Chondrocyte (in vitro differentiated cells): ENCODE data around the gene SOX4. TPM values are rescaled to one million over a fixed set of nuclear protein-coding genes. Genes with fewer than 3 reads are reported as not detected.
"Not testable (repeated sequence)": the region's sequence is repeated elsewhere in the genome, so short reads cannot be mapped to it uniquely, and the experiment has no call there.

Experiments used
- DNase-seq: peaks from one replicate; pipeline ENCODE4 v3.0.0; 2021; ENCODE audit warnings: mixed read lengths, low spot score
- H3K27ac Mint-ChIP-seq: one replicate; pipeline ENCODE4 v1.8.0; 2021; ENCODE audit warnings: mild to moderate bottlenecking, moderate library complexity, mixed read lengths; ENCODE audit not compliant: unreplicated experiment
- H3K27me3 Mint-ChIP-seq: 2 replicates; pipeline ENCODE4 v1.8.0; 2021; ENCODE audit warnings: low read depth, mixed read lengths
- H3K36me3 Mint-ChIP-seq: 2 replicates; pipeline ENCODE4 v1.8.0; 2021; ENCODE audit warnings: low read depth, mixed read lengths
- H3K4me1 Mint-ChIP-seq: 2 replicates; pipeline ENCODE4 v1.8.0; 2021; ENCODE audit warnings: low read depth, mild to moderate bottlenecking, mixed read lengths
- H3K4me3 Mint-ChIP-seq: one replicate; pipeline ENCODE4 v1.8.0; 2021; ENCODE audit warnings: mild to moderate bottlenecking, moderate library complexity, mixed read lengths; ENCODE audit not compliant: unreplicated experiment
- H3K9me3 Mint-ChIP-seq: 2 replicates; pipeline ENCODE4 v1.8.0; 2021; ENCODE audit warnings: low read depth, mixed read lengths
- CTCF ChIP-seq: fragments of 200-600 bp; sonication (generic); IDR thresholded peaks from 2 replicates; pipeline ENCODE4 v1.5.0; 2021; ENCODE audit warnings: antibody characterized with exemption, mild to moderate bottlenecking, moderate library complexity
- long read RNA-seq: library from polyadenylated mRNA; stranded (forward); transcript quantifications from one replicate; pipeline ENCODE4 v2.0.0, GENCODE V29; 2021
- total RNA-seq: library from RNA; stranded (reverse); gene quantifications from 3 replicates; pipeline ENCODE4 v1.2.1, GENCODE V29; 2021

The SOX4 gene
- total RNA-seq = 46.4 to 61.7 TPM (median 60.8 TPM) in 3 replicates
- long read RNA-seq, full-length matches to known transcripts = 260 of 262 reads
- long read RNA-seq, partial matches to known transcripts = 0 of 262 reads
- long read RNA-seq, other reads (novel, unspliced or antisense) = 2 of 262 reads

DNA sequence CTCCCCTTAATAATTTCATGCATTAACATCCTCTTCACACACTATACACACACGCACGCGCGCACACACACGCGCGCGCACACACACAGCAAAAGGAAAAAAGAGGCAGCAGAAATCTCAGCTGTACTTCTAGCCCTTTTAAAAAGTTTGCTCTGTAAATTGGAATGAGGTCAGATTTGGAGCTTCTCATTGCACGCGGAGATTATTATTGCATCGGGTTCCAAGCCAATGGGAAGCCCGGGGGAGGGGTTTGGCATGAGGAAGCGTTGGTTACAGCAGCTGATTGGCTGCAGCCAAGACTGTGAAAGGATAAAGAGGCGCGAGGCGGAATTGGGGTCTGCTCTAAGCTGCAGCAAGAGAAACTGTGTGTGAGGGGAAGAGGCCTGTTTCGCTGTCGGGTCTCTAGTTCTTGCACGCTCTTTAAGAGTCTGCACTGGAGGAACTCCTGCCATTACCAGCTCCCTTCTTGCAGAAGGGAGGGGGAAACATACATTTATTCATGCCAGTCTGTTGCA is at the start of gene SOX4:
TSS of gene SOX4 (plus strand) at position 340 of the 515 bp plus-strand sequence. CDS start 784 bp downstream, outside the sequence.
- DNase-seq = no peak
- Mint-ChIP-seq H3K27me3 (no peaks in the 10 kb centered on the region), H3K27ac (peak within 1 kb of the TSS; percentile 97), H3K36me3 (peaks cover 15% of the 10 kb centered on the region), H3K4me3 (no peak within 1 kb of the TSS), H3K4me1 (peaks cover 18% of the 10 kb centered on the region), H3K9me3 (no peaks in the 10 kb centered on the region)
- no peak for TF ChIP-seq CTCF

DNA sequence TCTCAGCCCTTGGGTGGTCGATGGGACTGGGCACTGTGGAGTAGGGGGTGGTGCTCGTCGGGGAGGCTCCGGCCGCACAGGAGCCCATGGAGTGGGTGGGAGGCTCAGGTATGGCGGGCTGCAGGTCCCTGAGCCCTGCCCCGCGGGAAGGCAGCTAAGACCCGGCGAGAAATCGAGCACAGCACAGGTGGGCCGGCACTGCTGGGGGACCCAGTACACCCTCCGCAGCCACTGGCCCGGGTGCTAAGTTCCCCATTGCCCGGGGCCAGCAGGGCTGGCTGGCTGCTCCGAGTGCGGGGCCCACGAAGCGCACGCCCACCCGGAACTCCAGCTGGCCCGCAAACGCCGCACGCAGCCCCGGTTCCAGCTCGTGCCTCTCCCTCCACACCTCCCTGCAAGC is 41.3 kb upstream of the SOX4 start:
- not testable (repeated sequence) for H3K36me3 Mint-ChIP-seq, H3K4me1 Mint-ChIP-seq, DNase-seq, H3K4me3 Mint-ChIP-seq, H3K27me3 Mint-ChIP-seq, H3K27ac Mint-ChIP-seq
- peaks cover 14% of the 10 kb centered on the region for H3K9me3 Mint-ChIP-seq

GRCh38 chr6:21554286-21554685 is 39.3 kb upstream of the SOX4 start:
- H3K9me3 Mint-ChIP-seq = peaks cover 6% of the 10 kb centered on the region
- H3K27me3 Mint-ChIP-seq = no peaks in the 10 kb centered on the region
- no peak for DNase-seq
- no peak overlapping the region for H3K4me3 Mint-ChIP-seq
- H3K27ac Mint-ChIP-seq = no peak overlapping the region
- TF ChIP-seq CTCF = no peak
- no peaks in the 10 kb centered on the region for H3K4me1 Mint-ChIP-seq
- H3K36me3 Mint-ChIP-seq = no peaks in the 10 kb centered on the region

GRCh38 chr6:21555197-21555596 is 38.4 kb upstream of the SOX4 start:
- Mint-ChIP-seq H3K9me3 (no peaks in the 10 kb centered on the region), H3K4me1 (no peaks in the 10 kb centered on the region), H3K36me3 (no peaks in the 10 kb centered on the region)

GRCh38 chr6:21556511-21556910 is 37.0 kb upstream of the SOX4 start:
- no peaks in the 10 kb centered on the region for H3K9me3 Mint-ChIP-seq
- H3K4me1 Mint-ChIP-seq = no peaks in the 10 kb centered on the region
- DNase-seq = no peak
- H3K27ac Mint-ChIP-seq = no peak overlapping the region
- H3K27me3 Mint-ChIP-seq = no peaks in the 10 kb centered on the region
- H3K36me3 Mint-ChIP-seq = no peaks in the 10 kb centered on the region
- TF ChIP-seq CTCF = no peak
- no peak overlapping the region for H3K4me3 Mint-ChIP-seq

More at GRCh38 chr6:21555197-21555596, 38.4 kb upstream of the SOX4 start:
- H3K27me3 Mint-ChIP-seq = no peaks in the 10 kb centered on the region
- no peak for TF ChIP-seq CTCF
- no peak for DNase-seq
- H3K4me3 Mint-ChIP-seq = no peak overlapping the region
- no peak overlapping the region for H3K27ac Mint-ChIP-seq
